CD1c-positive myeloid dendritic cell (primary cell): ENCODE results near the gene PMEPA1.

Source experiments
- DNase-seq: peaks from one replicate; pipeline ENCODE4 v3.0.0-alpha.2; 2016; ENCODE audit errors: extremely low spot score

Gene PMEPA1

GRCh38 chr20:57609842-57610167, 100.0 kb downstream of the PMEPA1 start:
- no peak for DNase-seq

DNA sequence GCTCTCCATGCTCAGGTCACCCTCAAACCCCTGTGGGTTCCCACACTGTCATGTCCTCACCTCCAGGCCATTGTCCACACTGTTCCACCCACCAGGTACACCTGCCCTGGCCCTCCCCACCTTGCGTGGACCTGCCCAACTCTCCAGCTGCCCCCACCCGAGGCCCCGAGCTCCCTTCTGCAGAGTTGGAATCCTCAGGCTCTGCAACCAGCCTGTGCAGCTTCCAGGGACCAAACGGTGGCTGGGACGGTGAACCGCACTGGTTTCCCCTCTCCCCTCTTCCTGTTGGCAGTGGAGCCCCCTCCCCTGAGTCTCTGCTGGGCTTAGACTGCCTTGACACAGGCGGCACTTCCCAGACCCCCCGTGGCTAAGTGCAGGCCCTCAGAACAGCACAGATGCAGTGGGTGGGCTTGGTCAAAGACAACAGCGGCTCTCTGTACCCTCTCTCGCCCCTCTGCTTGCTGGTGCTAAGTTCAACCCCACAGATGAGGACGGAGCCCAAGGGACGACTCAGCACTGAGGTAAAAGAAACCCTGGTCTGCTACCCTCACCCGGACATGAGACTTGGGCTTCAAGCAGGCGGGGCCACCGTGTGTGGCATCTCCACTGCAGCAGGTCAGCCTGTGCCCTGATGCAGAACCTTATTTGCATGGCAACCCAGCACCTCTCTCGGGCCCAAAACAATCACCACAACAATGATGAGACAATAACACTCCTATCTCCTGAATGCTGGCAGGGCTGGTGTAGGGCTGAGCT, 100.6 kb downstream of the PMEPA1 start:
- no peak for DNase-seq

DNA sequence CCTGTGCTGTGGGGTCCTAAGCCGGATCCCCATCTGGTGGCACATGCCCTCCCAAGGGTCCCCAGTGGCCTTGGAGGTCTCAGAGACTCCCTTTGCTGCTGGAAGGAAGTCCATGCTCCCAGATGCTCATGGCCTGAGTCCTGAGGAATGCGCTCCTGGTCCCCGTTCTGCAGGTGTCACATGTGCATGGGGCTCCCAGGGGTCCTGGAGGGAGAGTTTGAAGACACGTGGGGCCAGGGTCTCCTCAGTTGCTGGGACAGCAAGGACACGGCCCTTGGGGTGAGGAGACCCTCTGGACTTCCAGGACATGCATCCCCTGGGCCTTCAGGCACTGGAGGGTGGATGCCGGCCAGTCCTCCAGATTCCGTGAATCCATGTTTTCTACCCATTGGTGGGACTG, 101.3 kb downstream of the PMEPA1 start:
- DNase-seq, result no peak

DNA sequence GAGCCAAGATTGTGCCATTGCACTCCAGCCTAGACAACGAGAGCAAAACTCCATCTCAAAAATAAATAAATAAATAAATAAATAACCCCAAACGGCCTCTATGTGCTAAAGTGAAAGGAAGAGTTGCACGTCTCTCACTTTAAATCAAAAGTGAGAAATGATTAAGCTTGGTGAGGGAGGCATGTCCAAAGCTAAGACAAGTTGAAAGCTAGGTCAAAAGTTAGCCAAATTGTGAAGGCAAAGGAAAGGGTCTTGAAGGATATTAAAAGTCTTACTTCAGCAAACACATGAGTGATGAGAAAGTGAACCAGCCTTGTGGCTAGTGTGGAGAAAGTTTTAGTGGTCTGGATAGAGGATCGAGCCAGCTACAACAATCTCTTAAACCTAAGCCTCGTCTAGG, 103.9 kb downstream of the PMEPA1 start:
- no peak for DNase-seq

- DNase-seq, result no peak
Measured at GRCh38 chr20:57605045-57605444, 104.8 kb downstream of the PMEPA1 start.

- DNase-seq, result no peak
Measured at GRCh38 chr20:57603120-57603519, 106.7 kb downstream of the PMEPA1 start.

- no peak for DNase-seq
Measured at GRCh38 chr20:57601737-57602136, 108.1 kb downstream of the PMEPA1 start.

DNA sequence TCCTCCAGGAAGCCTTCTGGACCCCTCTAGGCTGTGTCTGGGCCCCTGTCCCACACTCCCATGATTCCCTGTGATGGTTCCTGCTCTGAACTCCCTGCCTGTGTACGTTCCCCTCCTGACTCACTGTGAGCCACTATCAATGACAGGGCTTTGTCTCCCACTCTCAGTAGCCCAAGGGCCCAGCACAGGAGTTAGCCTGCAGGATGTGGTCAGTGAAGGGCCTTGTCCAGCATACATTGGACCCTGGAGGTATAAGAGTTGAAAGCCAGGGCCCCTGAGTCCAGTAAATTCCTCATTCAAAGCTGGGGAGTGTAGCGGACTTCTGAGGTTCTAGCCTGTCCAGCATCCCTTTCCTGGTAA, 108.6 kb downstream of the PMEPA1 start:
- no peak for DNase-seq

DNA sequence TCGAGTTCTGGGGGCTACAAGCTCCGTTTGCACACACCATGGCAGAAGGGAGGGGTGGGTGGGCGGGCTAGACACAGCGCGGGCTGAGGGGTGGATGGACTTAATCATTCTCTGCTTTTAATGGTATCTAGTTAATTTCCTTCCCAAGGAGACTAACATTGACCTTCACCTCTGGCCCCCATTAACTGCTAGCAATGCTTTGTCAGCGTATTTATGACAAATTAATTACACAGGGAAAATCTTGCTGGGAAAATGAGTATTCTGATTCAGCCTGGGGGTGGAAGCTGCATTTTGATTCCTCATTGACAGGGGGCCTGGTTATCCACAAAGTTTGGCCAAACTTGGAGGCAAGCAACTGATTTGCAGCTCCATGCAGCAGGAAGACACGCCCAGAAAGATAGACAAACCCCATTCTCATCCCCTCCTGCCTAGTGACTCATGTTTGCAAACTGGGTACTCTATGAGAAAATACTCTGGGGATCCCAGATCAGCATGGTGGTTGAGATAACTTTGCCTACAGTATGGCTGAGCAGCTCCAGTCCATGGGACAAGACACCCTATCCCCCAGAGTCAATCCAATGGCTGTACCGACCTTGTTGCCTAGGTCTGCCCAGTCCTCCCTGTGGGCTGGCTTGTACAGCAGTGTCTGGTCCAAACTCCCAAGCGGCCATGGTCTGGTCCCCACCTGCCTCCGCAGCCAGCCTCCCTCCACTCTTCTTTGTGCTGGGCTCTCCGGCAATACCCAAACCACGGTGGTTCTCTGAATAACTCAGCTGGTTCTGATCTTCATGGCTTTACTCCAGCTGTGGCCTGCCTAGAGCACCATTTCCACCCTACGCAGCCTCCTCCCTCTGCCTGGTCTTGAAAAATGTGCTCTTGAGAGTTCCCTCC, 109.2 kb downstream of the PMEPA1 start:
- no peak for DNase-seq

DNA sequence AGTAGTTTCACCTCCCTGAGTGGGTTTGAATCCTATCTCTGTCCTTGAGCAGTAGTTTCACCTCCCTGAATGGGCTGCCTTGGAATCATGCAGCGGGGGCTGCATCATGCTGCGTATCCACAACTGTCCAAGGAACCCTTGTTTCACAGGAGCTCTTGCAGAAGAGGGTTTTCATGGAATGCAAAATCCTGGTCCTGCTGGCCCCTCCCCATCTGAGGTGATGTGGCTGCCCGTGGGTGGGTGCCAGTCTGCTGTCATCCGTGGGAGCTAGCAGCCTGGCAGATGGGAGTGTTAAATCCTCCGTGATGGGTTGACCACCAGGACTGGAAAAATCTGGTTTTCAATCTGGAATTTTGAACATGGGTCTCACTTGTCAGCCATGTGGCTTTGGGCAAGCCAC, 111.3 kb downstream of the PMEPA1 start:
- no peak for DNase-seq
